SK-N-SH (cell line): Measurements from ENCODE around the gene KRT35.

Experiments
- CTCF ChIP-seq: fragments of 200-600 bp; sonication (generic); IDR thresholded peaks from 2 replicates; pipeline ENCODE4 v1.6.1; 2017; ENCODE audit warnings: antibody characterized with exemption, mild to moderate bottlenecking, moderate library complexity
- EP300 ChIP-seq, 2 experiments: IDR thresholded peaks; 2 replicates each; pipeline versions ENCODE4 v1.4.0 to v1.6.1; 2012; ENCODE audit warnings: borderline replicate concordance in 1 of 2, low read depth in 1 of 2, low read length in 1 of 2
- FOXM1 ChIP-seq: IDR thresholded peaks from 2 replicates; pipeline ENCODE4 v1.4.0; 2012; ENCODE audit warnings: low read depth, mild to moderate bottlenecking
- IRF3 ChIP-seq: fragments of 150-350 bp; IDR thresholded peaks from 2 replicates; pipeline ENCODE4 v1.6.1; 2016; ENCODE audit warnings: mild to moderate bottlenecking, low read depth, low read length
- MEF2A ChIP-seq: IDR thresholded peaks from 2 replicates; pipeline ENCODE4 v1.4.0; 2012; ENCODE audit warnings: low read depth, borderline replicate concordance
- PBX3 ChIP-seq: IDR thresholded peaks from 2 replicates; pipeline ENCODE4; 2012
- POLR2AphosphoS5 ChIP-seq: IDR thresholded peaks from 2 replicates; pipeline ENCODE4 v1.6.1; 2012; ENCODE audit warnings: low read depth, low read length
- REST ChIP-seq: IDR thresholded peaks from 2 replicates; pipeline ENCODE4 v1.6.1; 2012; ENCODE audit warnings: mild to moderate bottlenecking, low read depth, low read length, moderate library complexity
- TAF1 ChIP-seq: IDR thresholded peaks from 2 replicates; pipeline ENCODE4 v1.6.1; 2012; ENCODE audit warnings: low read depth, mild to moderate bottlenecking, low read length, moderate library complexity, borderline replicate concordance
- USF1 ChIP-seq: IDR thresholded peaks from 2 replicates; pipeline ENCODE4 v1.4.0; 2012; ENCODE audit warnings: low read depth, borderline replicate concordance
- YY1 ChIP-seq: IDR thresholded peaks from 2 replicates; pipeline ENCODE4 v1.4.0; 2012; ENCODE audit warnings: low read depth, mild to moderate bottlenecking
- ZBTB33 ChIP-seq: IDR thresholded peaks from 2 replicates; pipeline ENCODE4 v1.4.0; 2012; ENCODE audit warnings: low read depth, borderline replicate concordance

- TF ChIP-seq CTCF (no peak), EP300 (IDR thresholded peaks at IDR 0.05; ENCODE audit: borderline replicate concordance in 1 of 2, low read depth in 1 of 2, low read length in 1 of 2) (no peak), YY1 (no peak), FOXM1 (no peak), TAF1 (no peak), ZBTB33 (no peak), REST (no peak), MEF2A (no peak), USF1 (no peak), PBX3 (no peak), IRF3 (no peak), POLR2AphosphoS5 (no peak)
Measured at GRCh38 chr17:41483991-41484826, 3.3 kb upstream of the KRT35 start.
